ENCODE measurements around the gene PRM3. TPM values are rescaled to one million over a fixed set of nuclear protein-coding genes. Genes with fewer than 3 reads are reported as not detected.

Gene PRM3
- total RNA-seq, 1 donor from 2014 or later = not detected

DNA sequence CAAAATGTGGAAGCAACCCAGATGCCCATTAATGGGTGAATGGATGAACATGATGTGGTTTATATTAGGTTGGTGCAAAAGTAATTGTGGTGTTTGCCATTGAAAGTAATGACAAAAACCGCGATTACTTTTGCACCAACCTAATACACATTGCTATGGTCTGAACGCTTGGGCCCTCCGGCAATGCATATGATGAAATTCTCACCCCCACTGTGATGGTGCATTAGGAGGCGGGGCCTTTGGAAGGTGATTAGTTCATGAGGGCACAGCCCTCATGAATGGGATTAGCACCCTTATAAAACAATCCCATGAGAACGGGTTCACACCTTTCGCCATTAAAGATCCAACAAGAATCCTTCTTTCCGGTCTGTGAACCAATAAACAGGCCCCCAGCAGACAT, 33.0 kb upstream of the PRM3 start:
- Mint-ChIP-seq H3K27me3 (ENCODE audit: unreplicated experiment) (peaks cover 11% of the 10 kb centered on the region), H3K9me3 (ENCODE audit: unreplicated experiment) (no peaks in the 10 kb centered on the region), H3K27ac (ENCODE audit: unreplicated experiment) (no peak overlapping the region), H3K4me1 (ENCODE audit: unreplicated experiment) (peaks cover 9% of the 10 kb centered on the region), H3K4me3 (ENCODE audit: unreplicated experiment) (no peak overlapping the region), H3K36me3 (ENCODE audit: low read depth, unreplicated experiment) (no peaks in the 10 kb centered on the region)
- TF ChIP-seq, protein P1, sequence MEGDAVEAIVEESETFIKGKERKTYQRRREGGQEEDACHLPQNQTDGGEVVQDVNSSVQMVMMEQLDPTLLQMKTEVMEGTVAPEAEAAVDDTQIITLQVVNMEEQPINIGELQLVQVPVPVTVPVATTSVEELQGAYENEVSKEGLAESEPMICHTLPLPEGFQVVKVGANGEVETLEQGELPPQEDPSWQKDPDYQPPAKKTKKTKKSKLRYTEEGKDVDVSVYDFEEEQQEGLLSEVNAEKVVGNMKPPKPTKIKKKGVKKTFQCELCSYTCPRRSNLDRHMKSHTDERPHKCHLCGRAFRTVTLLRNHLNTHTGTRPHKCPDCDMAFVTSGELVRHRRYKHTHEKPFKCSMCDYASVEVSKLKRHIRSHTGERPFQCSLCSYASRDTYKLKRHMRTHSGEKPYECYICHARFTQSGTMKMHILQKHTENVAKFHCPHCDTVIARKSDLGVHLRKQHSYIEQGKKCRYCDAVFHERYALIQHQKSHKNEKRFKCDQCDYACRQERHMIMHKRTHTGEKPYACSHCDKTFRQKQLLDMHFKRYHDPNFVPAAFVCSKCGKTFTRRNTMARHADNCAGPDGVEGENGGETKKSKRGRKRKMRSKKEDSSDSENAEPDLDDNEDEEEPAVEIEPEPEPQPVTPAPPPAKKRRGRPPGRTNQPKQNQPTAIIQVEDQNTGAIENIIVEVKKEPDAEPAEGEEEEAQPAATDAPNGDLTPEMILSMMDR (IDR thresholded peaks at IDR 0.05; ENCODE audit: unreplicated experiment) = no peak
- DNase-seq (ENCODE audit: low spot score) = no peak

DNA sequence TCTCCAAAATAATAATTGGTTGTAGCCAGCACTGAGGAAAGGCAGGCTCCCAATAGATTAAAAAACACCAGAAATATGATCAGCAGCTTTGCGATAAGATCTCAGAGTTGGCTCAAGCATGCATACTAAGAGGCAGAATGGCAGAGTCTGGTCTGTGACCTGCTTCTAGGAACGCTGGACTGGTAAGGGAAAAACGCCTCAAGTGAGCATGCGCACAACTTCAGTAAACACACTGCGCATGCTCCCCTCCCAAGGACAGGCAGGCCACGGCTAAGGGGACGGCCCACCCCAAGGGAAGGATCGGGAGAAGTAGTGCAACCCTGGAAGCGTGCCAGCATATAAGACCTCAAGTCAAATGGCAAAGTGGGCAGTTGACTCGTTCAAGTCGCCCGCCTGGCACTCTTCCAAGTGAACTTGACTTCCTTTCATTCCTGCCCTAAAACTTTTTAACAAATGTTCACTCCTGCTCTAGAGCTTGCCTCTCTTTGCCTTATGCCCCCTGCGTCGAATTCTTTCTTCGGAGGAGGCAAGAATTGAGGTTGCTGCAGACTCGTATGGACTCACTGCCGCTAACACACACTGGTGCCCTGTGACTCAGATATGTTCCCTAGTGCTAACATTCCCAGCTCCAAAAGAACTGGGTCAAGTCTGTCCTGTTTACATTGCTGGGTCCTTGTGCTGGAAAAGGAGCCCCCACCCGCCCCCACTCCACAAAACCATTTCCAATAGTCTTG, 30.1 kb upstream of the PRM3 start:
- no peak overlapping the region for H3K4me3 Mint-ChIP-seq (ENCODE audit: unreplicated experiment)

DNA sequence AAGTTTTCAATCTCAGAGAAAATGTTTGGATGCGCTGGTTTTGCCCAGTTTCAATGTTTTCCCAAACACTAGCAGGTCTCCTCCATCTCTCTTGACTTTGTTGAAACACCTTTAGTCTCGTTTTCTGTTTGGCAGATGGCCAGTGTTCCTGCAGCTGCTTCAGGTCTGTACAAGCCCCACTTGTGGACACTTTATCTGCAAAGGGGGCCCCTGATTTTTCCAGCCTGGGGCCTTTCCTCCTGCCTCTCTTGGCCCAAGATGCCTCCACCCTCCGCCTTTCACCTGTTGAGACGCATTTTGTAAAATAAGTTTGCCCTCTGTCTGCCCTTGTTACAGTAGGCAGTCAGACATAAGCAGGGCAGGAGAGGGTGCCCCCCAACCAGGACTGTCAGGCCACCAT, 29.5 kb upstream of the PRM3 start:
- Mint-ChIP-seq H3K4me3 (ENCODE audit: unreplicated experiment) (no peak overlapping the region), H3K27ac (ENCODE audit: unreplicated experiment) (no peak overlapping the region), H3K27me3 (ENCODE audit: unreplicated experiment) (peaks cover 8% of the 10 kb centered on the region), H3K4me1 (ENCODE audit: unreplicated experiment) (no peaks in the 10 kb centered on the region), H3K9me3 (ENCODE audit: unreplicated experiment) (no peaks in the 10 kb centered on the region), H3K36me3 (ENCODE audit: low read depth, unreplicated experiment) (no peaks in the 10 kb centered on the region)
- no peak for DNase-seq (ENCODE audit: low spot score)
- TF ChIP-seq, protein P1 (IDR thresholded peaks at IDR 0.05; ENCODE audit: unreplicated experiment) = no peak

More for the DNA sequence above, 30.1 kb upstream of the PRM3 start:
- Mint-ChIP-seq H3K36me3 (ENCODE audit: low read depth, unreplicated experiment) (no peaks in the 10 kb centered on the region), H3K4me1 (ENCODE audit: unreplicated experiment) (no peaks in the 10 kb centered on the region), H3K27me3 (ENCODE audit: unreplicated experiment) (peaks cover 8% of the 10 kb centered on the region), H3K9me3 (ENCODE audit: unreplicated experiment) (no peaks in the 10 kb centered on the region), H3K27ac (ENCODE audit: unreplicated experiment) (no peak overlapping the region)
- TF ChIP-seq, protein P1 (IDR thresholded peaks at IDR 0.05; ENCODE audit: unreplicated experiment) = no peak
- no peak for DNase-seq (ENCODE audit: low spot score)

DNA sequence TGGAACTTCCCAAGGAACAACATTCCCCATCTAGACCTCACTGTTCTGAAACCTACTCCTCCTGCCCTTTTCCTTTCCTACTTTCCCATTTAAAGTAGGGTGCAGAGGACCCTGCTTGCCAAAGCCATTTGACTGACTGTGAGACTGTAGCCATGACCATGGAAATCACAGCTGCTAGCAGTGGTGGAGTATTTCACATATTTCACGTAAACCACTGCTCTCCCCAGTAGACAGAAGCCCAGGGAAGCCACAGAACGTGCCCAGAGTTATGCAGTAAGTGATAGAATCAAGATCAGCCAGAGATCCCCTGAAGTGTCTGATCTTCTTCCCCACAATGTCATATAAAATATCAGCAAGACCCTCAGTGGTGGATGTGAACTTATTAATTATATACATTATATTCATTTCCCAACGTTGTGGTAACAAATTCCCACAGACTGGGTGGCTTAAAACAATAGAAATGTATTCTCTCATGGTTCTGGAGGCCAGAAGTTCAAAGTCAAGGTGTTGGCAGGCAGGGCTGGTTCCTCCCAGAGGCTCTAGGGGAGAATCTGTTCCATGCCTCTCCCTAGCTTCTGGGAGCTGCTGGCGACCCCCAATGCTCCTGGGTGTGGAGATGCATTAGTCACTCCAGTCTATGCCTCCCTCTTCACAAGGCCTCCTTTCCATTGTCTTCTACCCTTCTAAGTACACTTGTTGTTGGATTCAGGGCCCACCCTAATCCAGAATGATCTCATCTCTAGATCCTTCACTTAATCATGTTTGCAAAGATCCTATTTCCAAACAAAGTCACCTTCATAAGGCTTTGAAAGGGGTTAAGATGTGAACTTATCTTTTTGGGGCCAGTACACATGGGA, 28.4 kb upstream of the PRM3 start:
- Mint-ChIP-seq H3K4me3 (ENCODE audit: unreplicated experiment) (no peak overlapping the region), H3K27me3 (ENCODE audit: unreplicated experiment) (peaks cover 5% of the 10 kb centered on the region), H3K36me3 (ENCODE audit: low read depth, unreplicated experiment) (no peaks in the 10 kb centered on the region), H3K27ac (ENCODE audit: unreplicated experiment) (no peak overlapping the region), H3K4me1 (ENCODE audit: unreplicated experiment) (peaks cover 3% of the 10 kb centered on the region), H3K9me3 (ENCODE audit: unreplicated experiment) (no peaks in the 10 kb centered on the region)
- TF ChIP-seq, protein P1 (IDR thresholded peaks at IDR 0.05; ENCODE audit: unreplicated experiment) = no peak
- DNase-seq (ENCODE audit: low spot score) = no peak

DNA sequence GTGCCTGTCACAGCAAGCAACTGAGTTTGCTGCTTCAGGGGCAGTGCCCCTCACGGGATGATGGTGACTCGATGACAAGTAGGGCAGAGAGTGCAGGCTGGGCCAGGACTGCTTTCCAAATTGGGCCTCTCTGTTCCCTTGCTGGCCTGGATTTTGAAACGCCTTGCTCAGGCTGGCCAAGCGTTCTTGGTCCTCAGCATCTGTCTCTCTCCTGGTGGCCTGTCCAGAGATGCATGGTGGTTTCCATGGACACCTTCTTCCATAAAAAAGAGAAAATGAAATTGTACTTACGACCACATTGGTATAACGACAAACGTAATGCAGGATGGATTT, 27.1 kb upstream of the PRM3 start:
- TF ChIP-seq, protein P1 (IDR thresholded peaks at IDR 0.05; ENCODE audit: unreplicated experiment) = no peak

More for the DNA sequence above, 27.1 kb upstream of the PRM3 start:
- Mint-ChIP-seq H3K4me3 (ENCODE audit: unreplicated experiment) (no peak overlapping the region), H3K36me3 (ENCODE audit: low read depth, unreplicated experiment) (no peaks in the 10 kb centered on the region), H3K9me3 (ENCODE audit: unreplicated experiment) (no peaks in the 10 kb centered on the region), H3K27ac (ENCODE audit: unreplicated experiment) (no peak overlapping the region), H3K4me1 (ENCODE audit: unreplicated experiment) (peaks cover 3% of the 10 kb centered on the region), H3K27me3 (ENCODE audit: unreplicated experiment) (peaks cover 2% of the 10 kb centered on the region)
- DNase-seq (ENCODE audit: low spot score) = no peak
